ENCODE measurements around the gene SPDEF. TPM values are rescaled to one million over a fixed set of nuclear protein-coding genes. Genes with fewer than 3 reads are reported as not detected.
A peak's percentile ranks its signal among the peaks of the same experiment; 100 is the strongest.

The SPDEF gene
- total and polyA plus RNA-seq, 12 donors: 0.06 to 0.14 (median 0.14) TPM; not detected in 8

DNA sequence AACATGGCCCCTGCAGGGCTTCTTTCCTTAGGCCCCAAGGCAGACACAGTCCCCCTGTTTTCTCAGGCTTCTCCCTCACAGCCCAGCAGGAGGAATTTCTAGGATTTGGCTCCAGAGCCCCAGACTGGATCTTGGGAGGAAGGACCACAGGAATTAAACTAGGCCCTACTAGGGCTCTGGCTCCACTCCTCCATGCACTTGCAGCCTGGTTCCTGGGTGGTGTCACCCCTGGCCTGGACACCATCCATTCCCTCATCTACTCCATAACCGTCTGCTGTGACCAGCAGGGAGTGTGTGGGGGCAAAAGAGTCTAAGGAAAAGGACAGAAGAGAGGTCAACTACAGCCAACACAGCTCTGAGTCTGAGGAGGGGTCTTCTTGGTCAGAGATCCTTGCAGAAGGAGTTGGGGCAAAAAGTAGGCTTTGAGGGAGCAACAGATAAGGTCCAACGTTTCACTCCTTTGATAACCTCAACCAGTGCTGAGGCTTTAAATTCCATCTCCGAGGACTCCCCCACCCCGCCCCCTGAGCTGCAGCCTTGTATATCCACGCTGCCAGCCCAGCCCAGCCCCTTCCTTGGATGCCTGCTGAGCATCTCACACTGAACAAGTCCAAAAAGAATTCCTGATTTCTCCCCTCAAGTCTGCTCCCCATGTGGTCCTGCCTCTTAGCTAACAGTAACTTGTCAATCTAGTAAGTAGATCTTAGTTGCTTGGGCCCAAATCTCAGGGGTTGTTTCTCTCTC is 27.9 kb upstream of the SPDEF start:
- Histone ChIP-seq H3K4me1 (replicated peaks in 1 of 2) (no peaks in the 10 kb centered on the region), H3K27me3 (no peaks in the 10 kb centered on the region), H3K36me3 (replicated peaks in 1 of 2) (peaks cover 0 to 9% of the 10 kb centered on the region in 2 donors), H3K27ac (no peak overlapping the region), H3K9me3 (replicated peaks in 1 of 3) (no peaks in the 10 kb centered on the region), H3K4me3 (no peak overlapping the region)
- no peak for DNase-seq
- intact Hi-C loops (cut with DNase I): no loop called here
- TF ChIP-seq, protein P1, sequence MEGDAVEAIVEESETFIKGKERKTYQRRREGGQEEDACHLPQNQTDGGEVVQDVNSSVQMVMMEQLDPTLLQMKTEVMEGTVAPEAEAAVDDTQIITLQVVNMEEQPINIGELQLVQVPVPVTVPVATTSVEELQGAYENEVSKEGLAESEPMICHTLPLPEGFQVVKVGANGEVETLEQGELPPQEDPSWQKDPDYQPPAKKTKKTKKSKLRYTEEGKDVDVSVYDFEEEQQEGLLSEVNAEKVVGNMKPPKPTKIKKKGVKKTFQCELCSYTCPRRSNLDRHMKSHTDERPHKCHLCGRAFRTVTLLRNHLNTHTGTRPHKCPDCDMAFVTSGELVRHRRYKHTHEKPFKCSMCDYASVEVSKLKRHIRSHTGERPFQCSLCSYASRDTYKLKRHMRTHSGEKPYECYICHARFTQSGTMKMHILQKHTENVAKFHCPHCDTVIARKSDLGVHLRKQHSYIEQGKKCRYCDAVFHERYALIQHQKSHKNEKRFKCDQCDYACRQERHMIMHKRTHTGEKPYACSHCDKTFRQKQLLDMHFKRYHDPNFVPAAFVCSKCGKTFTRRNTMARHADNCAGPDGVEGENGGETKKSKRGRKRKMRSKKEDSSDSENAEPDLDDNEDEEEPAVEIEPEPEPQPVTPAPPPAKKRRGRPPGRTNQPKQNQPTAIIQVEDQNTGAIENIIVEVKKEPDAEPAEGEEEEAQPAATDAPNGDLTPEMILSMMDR (IDR thresholded peaks at IDR 0.05): no peak
- no peak for TF ChIP-seq POLR2A (IDR thresholded peaks at IDR 0.05)
- WGBS, 4 donors: 79 to 87% (median 84%) methylated on average over 4 to 5 of the region's 5 CpGs

- intact Hi-C loops (cut with DNase I): no loop called here
- no peaks in the 10 kb centered on the region for H3K27me3 ChIP-seq
- no peak for TF ChIP-seq POLR2A (IDR thresholded peaks at IDR 0.05)
- TF ChIP-seq, protein P1 (IDR thresholded peaks at IDR 0.05): peak in 2 of 6 experiments; percentile 16 to 19
- no peak overlapping the region for H3K27ac ChIP-seq
- WGBS, 4 donors: 87 to 97% (median 93%) methylated on average over 5 to 6 of the region's 6 CpGs
- no peaks in the 10 kb centered on the region for H3K9me3 ChIP-seq (replicated peaks in 1 of 3)
- no peak overlapping the region for H3K4me3 ChIP-seq
- DNase-seq: no peak
- H3K36me3 ChIP-seq (replicated peaks in 1 of 2): peaks cover 0 to 3% of the 10 kb centered on the region in 2 donors
- no peaks in the 10 kb centered on the region for H3K4me1 ChIP-seq (replicated peaks in 1 of 2)
Observed at GRCh38 chr6:34583461-34583860, 27.3 kb upstream of the SPDEF start.

DNA sequence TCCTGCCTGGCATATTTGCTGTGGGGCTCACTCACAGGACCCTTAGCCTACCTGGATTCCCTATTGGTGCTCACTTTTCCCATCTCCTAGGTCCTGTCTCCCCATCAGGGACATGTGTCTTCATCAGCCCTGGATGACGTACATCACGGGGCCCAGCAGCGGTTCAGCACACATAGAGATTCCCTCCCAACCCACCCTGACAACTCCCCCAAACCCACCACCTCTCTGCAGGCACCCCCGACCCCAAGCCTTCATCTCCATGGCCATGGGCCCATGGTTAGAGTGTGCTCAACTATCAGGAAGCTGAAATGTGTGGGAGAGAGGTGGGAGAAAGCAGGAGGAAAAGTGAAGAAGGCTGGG is 25.4 kb upstream of the SPDEF start:
- no peaks in the 10 kb centered on the region for H3K36me3 ChIP-seq (replicated peaks in 1 of 2)
- DNase-seq: no peak

GRCh38 chr6:34580707-34581560 is 24.8 kb upstream of the SPDEF start:
- Histone ChIP-seq H3K36me3 (replicated peaks in 1 of 2) (no peaks in the 10 kb centered on the region), H3K4me1 (replicated peaks in 1 of 2) (no peaks in the 10 kb centered on the region), H3K27ac (no peak overlapping the region), H3K4me3 (no peak overlapping the region), H3K27me3 (no peaks in the 10 kb centered on the region), H3K9me3 (replicated peaks in 1 of 3) (no peaks in the 10 kb centered on the region)
- intact Hi-C loops (cut with DNase I): no loop called here
- WGBS, 4 donors: 86 to 94% (median 90%) methylated on average over 4 to 6 of the region's 6 CpGs
- TF ChIP-seq, protein P1 (IDR thresholded peaks at IDR 0.05): no peak
- TF ChIP-seq POLR2A (IDR thresholded peaks at IDR 0.05): no peak
- DNase-seq: no peak

More for the DNA sequence above, 25.4 kb upstream of the SPDEF start:
- Histone ChIP-seq H3K4me1 (replicated peaks in 1 of 2) (no peaks in the 10 kb centered on the region), H3K9me3 (replicated peaks in 1 of 3) (no peaks in the 10 kb centered on the region), H3K27ac (no peak overlapping the region), H3K4me3 (no peak overlapping the region), H3K27me3 (no peaks in the 10 kb centered on the region)
- intact Hi-C loops (cut with DNase I): no loop called here
- WGBS, 4 donors: 89 to 97% (median 96%) methylated on average over 4 of the region's 4 CpGs
- TF ChIP-seq, protein P1 (IDR thresholded peaks at IDR 0.05): no peak
